HepG2 (cell line): ENCODE data around the gene PDLIM7. TPM values are rescaled to one million over a fixed set of nuclear protein-coding genes. Genes with fewer than 3 reads are reported as not detected.

Source experiments
- DR1 ChIP-seq: sonication (generic); formaldehyde crosslinking; IDR thresholded peaks from 2 replicates; pipeline ENCODE4 v1.8.0; 2021; ENCODE audit warnings: mild to moderate bottlenecking, missing genetic modification reagents, inconsistent platforms
- LCORL ChIP-seq, 2 experiments: fragments of 450-650 bp in 1 of 2; sonication (generic) in 1 of 2; formaldehyde crosslinking in 1 of 2; IDR thresholded peaks; 2 replicates each; pipeline versions ENCODE4 v1.5.0 to v1.6.1; 2017 to 2020; ENCODE audit warnings: antibody characterized with exemption in 1 of 2, missing genetic modification reagents in 1 of 2
- MTA1 ChIP-seq: sonication (generic); formaldehyde crosslinking; IDR thresholded peaks from 2 replicates; pipeline ENCODE4 v1.4.0; 2020; ENCODE audit warnings: missing genetic modification reagents, mild to moderate bottlenecking, borderline replicate concordance
- PAF1 ChIP-seq: IDR thresholded peaks from 2 replicates; pipeline ENCODE4 v1.6.1; 2016; ENCODE audit warnings: missing genetic modification reagents, missing compliant biosample characterization
- SIN3A ChIP-seq: IDR thresholded peaks from 2 replicates; pipeline ENCODE4 v1.6.1; 2011; ENCODE audit warnings: low read depth, mild to moderate bottlenecking, control low read depth, low read length, borderline replicate concordance
- SOX6 ChIP-seq, 2 experiments: fragments of 450-650 bp in 1 of 2; sonication (generic) in 1 of 2; formaldehyde crosslinking in 1 of 2; IDR thresholded peaks; 2 replicates each; pipeline versions ENCODE4 v1.4.0 to v1.6.1; 2017 to 2020; ENCODE audit warnings: antibody characterized with exemption in 1 of 2, mild to moderate bottlenecking in 1 of 2, missing genetic modification reagents in 1 of 2
- YEATS2 ChIP-seq: sonication (generic); formaldehyde crosslinking; IDR thresholded peaks from 2 replicates; pipeline ENCODE4 v1.4.0; 2020; ENCODE audit warnings: missing genetic modification reagents, borderline replicate concordance
- ZEB1 ChIP-seq: IDR thresholded peaks from 2 replicates; pipeline ENCODE4 v1.6.1; 2012; ENCODE audit warnings: mild to moderate bottlenecking, low read depth, inconsistent platforms; ENCODE audit not compliant: insufficient replicate concordance
- ZFP37 ChIP-seq: sonication (generic); formaldehyde crosslinking; IDR thresholded peaks from 2 replicates; pipeline ENCODE4 v1.4.0; 2020; ENCODE audit warnings: missing genetic modification reagents, borderline replicate concordance
- ZNF180 ChIP-seq: sonication (generic); formaldehyde crosslinking; IDR thresholded peaks from 2 replicates; pipeline ENCODE4 v1.4.0; 2020; ENCODE audit warnings: low read depth, missing genetic modification reagents, borderline replicate concordance
- polyA plus RNA-seq, 8 experiments: library from polyadenylated mRNA; depleted of rRNA in 3 of 8; stranded (reverse) in 7 of 8; unstranded in 1 of 8; fragments of >200 nt; fragmentation: Illumina TruSeq in 4 of 8; extraction: Trizol in 4 of 8; gene quantifications; 2 replicates each; pipeline versions ENCODE4 v1.2.1 to v1.2.3, GENCODE V29; 2011 to 2016; ENCODE audit warnings: low read depth in 4 of 8, missing spikeins in 1 of 8, mixed read lengths in 1 of 8; ENCODE audit not compliant: insufficient read depth in 1 of 8
- total RNA-seq, 5 experiments: library from RNA; depleted of rRNA; stranded (reverse); fragments of >200 nt; fragmentation: Illumina TruSeq; extraction: Trizol; gene quantifications; 2 replicates each; pipeline ENCODE4 v1.2.3, GENCODE V29; 2016; ENCODE audit warnings: low read depth in 1 of 5
- TF ChIP-seq, protein P1 (sequence below): sonication (generic); formaldehyde crosslinking; IDR thresholded peaks from 2 replicates; pipeline ENCODE4 v1.4.0; 2020; ENCODE audit warnings: mild to moderate bottlenecking, missing genetic modification reagents, borderline replicate concordance
- TF ChIP-seq, protein P2 (sequence below): sonication (generic); formaldehyde crosslinking; IDR thresholded peaks from 2 replicates; pipeline ENCODE4 v1.8.1; 2023; ENCODE audit warnings: mild to moderate bottlenecking, inconsistent platforms, moderate library complexity, missing genetic modification reagents, borderline replicate concordance
- TF ChIP-seq, protein P3 (sequence below): conservative IDR thresholded peaks from 2 replicates; pipeline ENCODE4 v1.6.1; 2018; ENCODE audit warnings: missing genetic modification reagents
- TF ChIP-seq, protein P4 (sequence below): sonication (generic); formaldehyde crosslinking; IDR thresholded peaks from 2 replicates; pipeline ENCODE4 v1.4.0; 2020; ENCODE audit warnings: mild to moderate bottlenecking, missing genetic modification reagents
- TF ChIP-seq, protein P5 (sequence below): sonication (generic); formaldehyde crosslinking; IDR thresholded peaks from 2 replicates; pipeline ENCODE4 v1.5.1; 2020; ENCODE audit warnings: mild to moderate bottlenecking, missing genetic modification reagents, borderline replicate concordance

The PDLIM7 gene
- total and polyA plus RNA-seq, 2 of the 13 experiments (the other 11 are each of a cell fraction or from before 2014, with no cell fraction given): 21.1 to 31.3 TPM

DNA sequence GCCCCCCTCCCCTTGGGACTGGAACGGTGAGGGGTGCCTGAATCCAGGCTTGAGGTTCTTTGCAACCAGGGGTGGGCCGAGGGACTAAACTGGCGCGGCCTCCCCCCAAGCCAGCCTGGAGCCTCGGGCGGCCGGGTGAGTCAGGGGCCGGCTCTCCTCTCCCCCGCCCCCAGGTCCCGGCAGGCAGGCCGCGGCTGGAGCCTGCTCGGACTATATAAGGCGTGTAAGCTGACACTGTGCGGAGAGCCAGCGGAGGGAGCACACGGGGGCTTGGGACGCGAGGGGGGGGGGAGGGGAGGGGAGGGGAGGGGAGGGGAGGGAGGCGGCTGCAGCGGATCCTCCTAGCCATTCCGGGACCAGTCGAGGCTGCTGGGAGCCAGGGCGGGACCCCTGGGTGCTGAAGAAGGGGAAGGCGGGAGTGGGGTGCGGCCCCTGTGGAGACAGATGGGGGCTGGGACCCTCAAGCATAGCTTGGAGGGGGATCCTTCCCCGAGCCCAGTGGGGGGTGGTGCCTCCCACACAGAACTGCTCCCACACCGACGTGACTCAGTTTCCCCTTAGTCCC, 595 bp downstream of the PDLIM7 start (continued):
- TF ChIP-seq, protein P1, sequence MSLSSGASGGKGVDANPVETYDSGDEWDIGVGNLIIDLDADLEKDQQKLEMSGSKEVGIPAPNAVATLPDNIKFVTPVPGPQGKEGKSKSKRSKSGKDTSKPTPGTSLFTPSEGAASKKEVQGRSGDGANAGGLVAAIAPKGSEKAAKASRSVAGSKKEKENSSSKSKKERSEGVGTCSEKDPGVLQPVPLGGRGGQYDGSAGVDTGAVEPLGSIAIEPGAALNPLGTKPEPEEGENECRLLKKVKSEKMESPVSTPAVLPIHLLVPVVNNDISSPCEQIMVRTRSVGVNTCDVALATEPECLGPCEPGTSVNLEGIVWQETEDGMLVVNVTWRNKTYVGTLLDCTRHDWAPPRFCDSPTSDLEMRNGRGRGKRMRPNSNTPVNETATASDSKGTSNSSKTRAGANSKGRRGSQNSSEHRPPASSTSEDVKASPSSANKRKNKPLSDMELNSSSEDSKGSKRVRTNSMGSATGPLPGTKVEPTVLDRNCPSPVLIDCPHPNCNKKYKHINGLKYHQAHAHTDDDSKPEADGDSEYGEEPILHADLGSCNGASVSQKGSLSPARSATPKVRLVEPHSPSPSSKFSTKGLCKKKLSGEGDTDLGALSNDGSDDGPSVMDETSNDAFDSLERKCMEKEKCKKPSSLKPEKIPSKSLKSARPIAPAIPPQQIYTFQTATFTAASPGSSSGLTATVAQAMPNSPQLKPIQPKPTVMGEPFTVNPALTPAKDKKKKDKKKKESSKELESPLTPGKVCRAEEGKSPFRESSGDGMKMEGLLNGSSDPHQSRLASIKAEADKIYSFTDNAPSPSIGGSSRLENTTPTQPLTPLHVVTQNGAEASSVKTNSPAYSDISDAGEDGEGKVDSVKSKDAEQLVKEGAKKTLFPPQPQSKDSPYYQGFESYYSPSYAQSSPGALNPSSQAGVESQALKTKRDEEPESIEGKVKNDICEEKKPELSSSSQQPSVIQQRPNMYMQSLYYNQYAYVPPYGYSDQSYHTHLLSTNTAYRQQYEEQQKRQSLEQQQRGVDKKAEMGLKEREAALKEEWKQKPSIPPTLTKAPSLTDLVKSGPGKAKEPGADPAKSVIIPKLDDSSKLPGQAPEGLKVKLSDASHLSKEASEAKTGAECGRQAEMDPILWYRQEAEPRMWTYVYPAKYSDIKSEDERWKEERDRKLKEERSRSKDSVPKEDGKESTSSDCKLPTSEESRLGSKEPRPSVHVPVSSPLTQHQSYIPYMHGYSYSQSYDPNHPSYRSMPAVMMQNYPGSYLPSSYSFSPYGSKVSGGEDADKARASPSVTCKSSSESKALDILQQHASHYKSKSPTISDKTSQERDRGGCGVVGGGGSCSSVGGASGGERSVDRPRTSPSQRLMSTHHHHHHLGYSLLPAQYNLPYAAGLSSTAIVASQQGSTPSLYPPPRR: no peak
- TF ChIP-seq, protein P2, sequence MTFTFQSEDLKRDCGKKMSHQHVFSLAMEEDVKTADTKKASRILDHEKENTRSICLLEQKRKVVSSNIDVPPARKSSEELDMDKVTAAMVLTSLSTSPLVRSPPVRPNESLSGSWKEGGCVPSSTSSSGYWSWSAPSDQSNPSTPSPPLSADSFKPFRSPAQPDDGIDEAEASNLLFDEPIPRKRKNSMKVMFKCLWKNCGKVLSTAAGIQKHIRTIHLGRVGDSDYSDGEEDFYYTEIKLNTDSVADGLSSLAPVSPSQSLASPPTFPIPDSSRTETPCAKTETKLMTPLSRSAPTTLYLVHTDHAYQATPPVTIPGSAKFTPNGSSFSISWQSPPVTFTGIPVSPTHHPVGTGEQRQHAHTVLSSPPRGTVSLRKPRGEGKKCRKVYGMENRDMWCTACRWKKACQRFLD (CRISPR knock-in tag): no peak
- TF ChIP-seq YEATS2 (CRISPR knock-in tag): no peak
- no peak for TF ChIP-seq MTA1 (CRISPR knock-in tag)
- TF ChIP-seq ZEB1: no peak
- no peak for TF ChIP-seq ZFP37 (CRISPR knock-in tag)
- TF ChIP-seq ZNF180 (CRISPR knock-in tag): no peak
- TF ChIP-seq PAF1 (CRISPR knock-in tag): no peak
- TF ChIP-seq, protein P3, sequence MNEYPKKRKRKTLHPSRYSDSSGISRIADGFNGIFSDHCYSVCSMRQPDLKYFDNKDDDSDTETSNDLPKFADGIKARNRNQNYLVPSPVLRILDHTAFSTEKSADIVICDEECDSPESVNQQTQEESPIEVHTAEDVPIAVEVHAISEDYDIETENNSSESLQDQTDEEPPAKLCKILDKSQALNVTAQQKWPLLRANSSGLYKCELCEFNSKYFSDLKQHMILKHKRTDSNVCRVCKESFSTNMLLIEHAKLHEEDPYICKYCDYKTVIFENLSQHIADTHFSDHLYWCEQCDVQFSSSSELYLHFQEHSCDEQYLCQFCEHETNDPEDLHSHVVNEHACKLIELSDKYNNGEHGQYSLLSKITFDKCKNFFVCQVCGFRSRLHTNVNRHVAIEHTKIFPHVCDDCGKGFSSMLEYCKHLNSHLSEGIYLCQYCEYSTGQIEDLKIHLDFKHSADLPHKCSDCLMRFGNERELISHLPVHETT: no peak
- no peak for TF ChIP-seq LCORL (IDR thresholded peaks at IDR 0.05)
- no peak for TF ChIP-seq LCORL (CRISPR knock-in tag; IDR thresholded peaks at IDR 0.05)
- TF ChIP-seq, protein P4, sequence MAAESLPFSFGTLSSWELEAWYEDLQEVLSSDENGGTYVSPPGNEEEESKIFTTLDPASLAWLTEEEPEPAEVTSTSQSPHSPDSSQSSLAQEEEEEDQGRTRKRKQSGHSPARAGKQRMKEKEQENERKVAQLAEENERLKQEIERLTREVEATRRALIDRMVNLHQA (CRISPR knock-in tag): no peak
- no peak for TF ChIP-seq DR1 (CRISPR knock-in tag)
- TF ChIP-seq SOX6 (IDR thresholded peaks at IDR 0.05): no peak
- TF ChIP-seq SOX6 (CRISPR knock-in tag; IDR thresholded peaks at IDR 0.05): no peak
- TF ChIP-seq, protein P5, sequence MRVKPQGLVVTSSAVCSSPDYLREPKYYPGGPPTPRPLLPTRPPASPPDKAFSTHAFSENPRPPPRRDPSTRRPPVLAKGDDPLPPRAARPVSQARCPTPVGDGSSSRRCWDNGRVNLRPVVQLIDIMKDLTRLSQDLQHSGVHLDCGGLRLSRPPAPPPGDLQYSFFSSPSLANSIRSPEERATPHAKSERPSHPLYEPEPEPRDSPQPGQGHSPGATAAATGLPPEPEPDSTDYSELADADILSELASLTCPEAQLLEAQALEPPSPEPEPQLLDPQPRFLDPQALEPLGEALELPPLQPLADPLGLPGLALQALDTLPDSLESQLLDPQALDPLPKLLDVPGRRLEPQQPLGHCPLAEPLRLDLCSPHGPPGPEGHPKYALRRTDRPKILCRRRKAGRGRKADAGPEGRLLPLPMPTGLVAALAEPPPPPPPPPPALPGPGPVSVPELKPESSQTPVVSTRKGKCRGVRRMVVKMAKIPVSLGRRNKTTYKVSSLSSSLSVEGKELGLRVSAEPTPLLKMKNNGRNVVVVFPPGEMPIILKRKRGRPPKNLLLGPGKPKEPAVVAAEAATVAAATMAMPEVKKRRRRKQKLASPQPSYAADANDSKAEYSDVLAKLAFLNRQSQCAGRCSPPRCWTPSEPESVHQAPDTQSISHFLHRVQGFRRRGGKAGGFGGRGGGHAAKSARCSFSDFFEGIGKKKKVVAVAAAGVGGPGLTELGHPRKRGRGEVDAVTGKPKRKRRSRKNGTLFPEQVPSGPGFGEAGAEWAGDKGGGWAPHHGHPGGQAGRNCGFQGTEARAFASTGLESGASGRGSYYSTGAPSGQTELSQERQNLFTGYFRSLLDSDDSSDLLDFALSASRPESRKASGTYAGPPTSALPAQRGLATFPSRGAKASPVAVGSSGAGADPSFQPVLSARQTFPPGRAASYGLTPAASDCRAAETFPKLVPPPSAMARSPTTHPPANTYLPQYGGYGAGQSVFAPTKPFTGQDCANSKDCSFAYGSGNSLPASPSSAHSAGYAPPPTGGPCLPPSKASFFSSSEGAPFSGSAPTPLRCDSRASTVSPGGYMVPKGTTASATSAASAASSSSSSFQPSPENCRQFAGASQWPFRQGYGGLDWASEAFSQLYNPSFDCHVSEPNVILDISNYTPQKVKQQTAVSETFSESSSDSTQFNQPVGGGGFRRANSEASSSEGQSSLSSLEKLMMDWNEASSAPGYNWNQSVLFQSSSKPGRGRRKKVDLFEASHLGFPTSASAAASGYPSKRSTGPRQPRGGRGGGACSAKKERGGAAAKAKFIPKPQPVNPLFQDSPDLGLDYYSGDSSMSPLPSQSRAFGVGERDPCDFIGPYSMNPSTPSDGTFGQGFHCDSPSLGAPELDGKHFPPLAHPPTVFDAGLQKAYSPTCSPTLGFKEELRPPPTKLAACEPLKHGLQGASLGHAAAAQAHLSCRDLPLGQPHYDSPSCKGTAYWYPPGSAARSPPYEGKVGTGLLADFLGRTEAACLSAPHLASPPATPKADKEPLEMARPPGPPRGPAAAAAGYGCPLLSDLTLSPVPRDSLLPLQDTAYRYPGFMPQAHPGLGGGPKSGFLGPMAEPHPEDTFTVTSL (CRISPR knock-in tag): no peak
- TF ChIP-seq SIN3A: 0 out of 2 replicates have a peak, but pooled peaks have one; percentile 51
